NCI-H2107 treated with DMSO at 0.1 percent for 48 hours (cell line): ENCODE data around the gene ARMH4.
"Not testable (repeated sequence)": the region's sequence is repeated elsewhere in the genome, so short reads cannot be mapped to it uniquely, and the experiment has no call there.

Source experiments
- DNase-seq: peaks from one replicate; lab custom pipeline; 2025; ENCODE audit not compliant: unreplicated experiment; lab: John Stamatoyannopoulos, UW

The ARMH4 gene

GRCh38 chr14:58149196-58149595 lies 2.8 kb downstream of the ARMH4 start:
- DNase-seq = no peak

- DNase-seq = no peak
These were observed 5.6 kb downstream of the ARMH4 start for GRCh38 chr14:58146399-58146798.

- no peak for DNase-seq
These were observed 6.1 kb downstream of the ARMH4 start for GRCh38 chr14:58145936-58146335.

- no peak for DNase-seq
These were observed 8.9 kb downstream of the ARMH4 start for GRCh38 chr14:58143106-58143505.

GRCh38 chr14:58141893-58142292 lies 10.1 kb downstream of the ARMH4 start:
- no peak for DNase-seq

GRCh38 chr14:58138714-58139482 lies 13.1 kb downstream of the ARMH4 start:
- no peak for DNase-seq

- DNase-seq = no peak
These were observed 13.8 kb downstream of the ARMH4 start for GRCh38 chr14:58138031-58138713.

GRCh38 chr14:58133739-58134138 lies 18.3 kb downstream of the ARMH4 start:
- no peak for DNase-seq

- no peak for DNase-seq
These were observed 20.6 kb downstream of the ARMH4 start for GRCh38 chr14:58131386-58131785.

GRCh38 chr14:58130116-58130782 lies 21.8 kb downstream of the ARMH4 start:
- no peak for DNase-seq

GRCh38 chr14:58129208-58129607 lies 22.8 kb downstream of the ARMH4 start:
- no peak for DNase-seq

GRCh38 chr14:58128416-58128815 lies 23.6 kb downstream of the ARMH4 start:
- DNase-seq = no peak

GRCh38 chr14:58122546-58122945 lies 29.5 kb downstream of the ARMH4 start:
- DNase-seq = not testable (repeated sequence)

- no peak for DNase-seq
These were observed 30.4 kb downstream of the ARMH4 start for GRCh38 chr14:58121530-58122186.

- DNase-seq = no peak
These were observed 32.6 kb downstream of the ARMH4 start for GRCh38 chr14:58119381-58119780.

- no peak for DNase-seq
These were observed 33.8 kb downstream of the ARMH4 start for GRCh38 chr14:58118097-58118815.

GRCh38 chr14:58109744-58110143 lies 42.3 kb downstream of the ARMH4 start:
- DNase-seq = no peak

- DNase-seq = no peak
These were observed 43.3 kb downstream of the ARMH4 start for GRCh38 chr14:58108717-58109116.

- peak; percentile 80 for DNase-seq
These were observed 44.0 kb downstream of the ARMH4 start for GRCh38 chr14:58107947-58108552.

GRCh38 chr14:58107041-58107440 lies 45.0 kb downstream of the ARMH4 start:
- DNase-seq = no peak
